K562 (cell line): ENCODE results near the gene IRF2BP2. TPM values are rescaled to one million over a fixed set of nuclear protein-coding genes. Genes with fewer than 3 reads are reported as not detected.

Experiments used
- C11orf30 ChIP-seq: fragments of 450-650 bp; IDR thresholded peaks from 2 replicates; pipeline ENCODE4 v1.6.1; 2016; ENCODE audit warnings: low read depth, mild to moderate bottlenecking
- ELF2 ChIP-seq: fragments of 250-450 bp; sonication (Bioruptor Pico); IDR thresholded peaks from 2 replicates; pipeline ENCODE4 v1.5.0; 2021; ENCODE audit warnings: mild to moderate bottlenecking
- GABPB2 ChIP-seq: fragments of 250-450 bp; sonication (Bioruptor Pico); conservative IDR thresholded peaks from 2 replicates; pipeline ENCODE4 v1.5.1; 2021; ENCODE audit warnings: mild to moderate bottlenecking
- HOXB6 ChIP-seq: fragments of 250-450 bp; sonication (Bioruptor Pico); IDR thresholded peaks from 2 replicates; pipeline ENCODE4 v1.5.1; 2022; ENCODE audit warnings: mild to moderate bottlenecking, borderline replicate concordance
- JUNB ChIP-seq: fragments of 450-650 bp; formaldehyde crosslinking; conservative IDR thresholded peaks from 2 replicates; pipeline ENCODE4 v1.4.0; 2020; ENCODE audit warnings: mild to moderate bottlenecking
- L3MBTL2 ChIP-seq: fragments of 450-650 bp; IDR thresholded peaks from 2 replicates; pipeline ENCODE4 v1.6.1; 2016; ENCODE audit warnings: mild to moderate bottlenecking, moderate library complexity
- MTF1 ChIP-seq: fragments of 250-450 bp; sonication (Bioruptor Pico); IDR thresholded peaks from 2 replicates; pipeline ENCODE4 v1.9.0; 2021; ENCODE audit warnings: moderate library complexity, mild to moderate bottlenecking, inconsistent platforms, borderline replicate concordance
- NUFIP1 ChIP-seq: fragments of 450-650 bp; IDR thresholded peaks from 2 replicates; pipeline ENCODE4 v1.6.1; 2018; ENCODE audit not compliant: partially characterized antibody
- PHTF2 ChIP-seq: fragments of 250-450 bp; sonication (Bioruptor Pico); IDR thresholded peaks from 2 replicates; pipeline ENCODE4 v1.5.0; 2021; ENCODE audit warnings: mild to moderate bottlenecking
- RAD21 ChIP-seq, 2 experiments: fragments of 250-450 bp in 1 of 2; fragments of 450-650 bp in 1 of 2; sonication (Bioruptor Pico) in 1 of 2; formaldehyde crosslinking in 1 of 2; IDR thresholded peaks in 1 of 2; conservative IDR thresholded peaks in 1 of 2; 2 replicates each; pipeline versions ENCODE4 v1.4.0 to v1.8.0; 2020 to 2022; ENCODE audit warnings: mild to moderate bottlenecking in 2 of 2, moderate library complexity in 1 of 2
- RAD51 ChIP-seq: fragments of 450-650 bp; IDR thresholded peaks from 2 replicates; pipeline ENCODE4 v1.7.1; 2016; ENCODE audit warnings: low read depth, mild to moderate bottlenecking, borderline replicate concordance
- SAFB2 ChIP-seq: fragments of 200-400 bp; formaldehyde crosslinking; IDR thresholded peaks from 2 replicates; pipeline ENCODE4 v1.6.1; 2018; ENCODE audit warnings: borderline replicate concordance, low read length, low read depth, moderate library complexity; ENCODE audit not compliant: severe bottlenecking
- SNAPC5 ChIP-seq: fragments of 250-450 bp; sonication (Bioruptor Pico); IDR thresholded peaks from 2 replicates; pipeline ENCODE4 v1.8.0; 2021; ENCODE audit warnings: moderate library complexity, mild to moderate bottlenecking, inconsistent platforms
- TCF15 ChIP-seq: fragments of 250-450 bp; sonication (Bioruptor Pico); IDR thresholded peaks from 2 replicates; pipeline ENCODE4 v1.8.0; 2022; ENCODE audit warnings: moderate library complexity, mild to moderate bottlenecking, inconsistent platforms
- XRCC4 ChIP-seq: IDR thresholded peaks from one replicate; pipeline ENCODE4 v1.6.1; 2011; ENCODE audit not compliant: insufficient read depth, insufficient read length; ENCODE audit errors: extremely low read depth
- ZEB2 ChIP-seq: fragments of 450-650 bp; IDR thresholded peaks from 2 replicates; pipeline ENCODE4 v1.6.1; 2016
- ZNF140 ChIP-seq: fragments of 250-450 bp; sonication (Bioruptor Pico); IDR thresholded peaks from 2 replicates; pipeline ENCODE4 v1.8.0; 2021; ENCODE audit warnings: moderate library complexity, mild to moderate bottlenecking, inconsistent platforms
- ZNF253 ChIP-seq: fragments of 250-450 bp; sonication (Bioruptor Pico); conservative IDR thresholded peaks from 2 replicates; pipeline ENCODE4 v1.6.1; 2021; ENCODE audit warnings: mild to moderate bottlenecking
- ZNF3 ChIP-seq: fragments of 250-450 bp; sonication (Bioruptor Pico); IDR thresholded peaks from 2 replicates; pipeline ENCODE4 v1.5.0; 2021; ENCODE audit warnings: mild to moderate bottlenecking, moderate library complexity
- ZNF408 ChIP-seq: fragments of 250-450 bp; sonication (Bioruptor Pico); IDR thresholded peaks from 2 replicates; pipeline ENCODE4 v1.4.0; 2020; ENCODE audit warnings: low read depth, mild to moderate bottlenecking, moderate library complexity
- ZNF707 ChIP-seq: fragments of 250-450 bp; sonication (Bioruptor Pico); conservative IDR thresholded peaks from 2 replicates; pipeline ENCODE4 v1.8.0; 2022; ENCODE audit warnings: inconsistent platforms, mild to moderate bottlenecking, moderate library complexity
- ZNF79 ChIP-seq: fragments of 250-450 bp; sonication (Bioruptor Pico); IDR thresholded peaks from 2 replicates; pipeline ENCODE4 v1.4.0; 2020; ENCODE audit warnings: low read depth, mild to moderate bottlenecking, moderate library complexity
- polyA plus RNA-seq, 8 experiments: library from polyadenylated mRNA; depleted of rRNA in 4 of 8; stranded (reverse) in 5 of 8; unstranded in 3 of 8; fragments of >200 nt; fragmentation: Nextera tagmentation in 2 of 8; fragmentation: Illumina TruSeq in 1 of 8; extraction: Ambion mirVana in 2 of 8; extraction: Trizol in 1 of 8; gene quantifications; 2 replicates each; pipeline versions ENCODE4 v1.2.1 to v1.2.3, GENCODE V29; 2011 to 2014; ENCODE audit warnings: inconsistent platforms in 1 of 8, missing spikeins in 1 of 8
- total RNA-seq, 7 experiments: library from RNA; depleted of rRNA in 6 of 7; stranded (reverse); fragments of >200 nt in 6 of 7; fragmentation: Illumina TruSeq in 2 of 7; extraction: Trizol in 2 of 7; gene quantifications; 2 replicates each; pipeline versions ENCODE4 v1.2.1 to v1.2.3, GENCODE V29; 2011 to 2021; ENCODE audit warnings: low replicate concordance in 1 of 7

Gene IRF2BP2
- total and polyA plus RNA-seq, 9 of the 15 experiments (the other 6 are each of a cell fraction or from before 2014, with no cell fraction given): 7.7 to 68.6 (median 22.1) TPM

DNA sequence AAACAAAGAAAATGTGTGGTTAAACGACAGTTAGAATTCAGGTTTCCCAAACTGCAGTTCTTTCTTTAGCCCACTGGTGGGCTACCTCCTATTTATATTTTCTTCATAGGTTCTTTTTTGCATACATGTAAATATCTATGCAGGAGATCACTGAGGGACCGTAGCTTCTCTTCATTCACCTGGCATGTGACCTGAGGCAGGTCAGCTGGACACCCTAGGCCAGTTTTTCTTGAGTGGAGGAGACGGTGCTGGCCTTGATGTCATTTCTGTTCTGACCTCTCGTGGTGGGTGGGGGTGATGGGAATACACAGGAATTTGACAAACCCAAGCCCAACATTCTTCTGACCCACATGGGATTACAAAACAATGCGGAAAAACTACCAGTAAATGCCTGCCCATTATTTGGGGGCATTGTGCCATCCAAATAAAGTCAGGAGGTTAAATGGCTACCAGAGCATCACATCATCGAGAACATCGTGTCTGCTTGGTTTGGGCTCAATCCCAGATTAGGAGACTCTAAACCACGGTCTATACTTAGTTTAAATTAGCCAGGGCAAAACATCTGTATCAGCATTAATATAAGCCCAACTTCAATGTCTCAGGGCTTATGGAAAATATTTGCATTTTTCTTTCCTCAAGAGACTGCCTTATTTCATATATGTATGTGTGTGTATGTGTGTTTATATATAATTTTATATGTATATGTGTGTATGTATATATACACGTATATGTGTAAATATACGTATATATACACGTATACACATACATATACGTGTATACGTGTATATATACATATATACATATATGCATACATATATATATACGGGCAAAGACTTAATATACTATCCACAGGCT lies 7.4 kb upstream of the IRF2BP2 start (continued):
- TF ChIP-seq ZNF253 (CRISPR knock-in tag) (0 out of 2 replicates have a peak, but pooled peaks have one; percentile 48), NUFIP1 (no peak), XRCC4 (no peak), RAD21 (CRISPR knock-in tag; conservative IDR thresholded peaks at IDR 0.05 in 1 of 2, IDR thresholded peaks at IDR 0.05 in 1 of 2) (peak; percentile 14 to 53; a peak in 2 of 4 replicates), GABPB2 (CRISPR knock-in tag) (0 out of 2 replicates have a peak, but pooled peaks have one; percentile 82), ZEB2 (peak; percentile 33; the same call in 1 of the 2 replicates), ZNF79 (peak; percentile 68; the same call in 1 of the 2 replicates), RAD51 (0 out of 2 replicates have a peak, but pooled peaks have one; percentile 28), SNAPC5 (CRISPR knock-in tag) (peak; percentile 60; the same call in 1 of the 2 replicates), ELF2 (CRISPR knock-in tag) (0 out of 2 replicates have a peak, but pooled peaks have one; percentile 48), C11orf30 (peak; percentile 82), ZNF140 (CRISPR knock-in tag) (peak; percentile 90), SAFB2 (no peak), ZNF707 (CRISPR knock-in tag) (peak; percentile 79), HOXB6 (CRISPR knock-in tag) (0 out of 2 replicates have a peak, but pooled peaks have one; percentile 80), PHTF2 (peak; percentile 77; the same call in 1 of the 2 replicates), TCF15 (CRISPR knock-in tag) (peak; percentile 77; the same call in 1 of the 2 replicates), L3MBTL2 (0 out of 2 replicates have a peak, but pooled peaks have one; percentile 25), ZNF408 (CRISPR knock-in tag) (peak; percentile 76), MTF1 (CRISPR knock-in tag) (peak; percentile 98), ZNF3 (CRISPR knock-in tag) (peak; percentile 72; the same call in 1 of the 2 replicates), JUNB (peak; percentile 49; the same call in 1 of the 2 replicates)
